Vagina (tissue), 2 donors: ENCODE data around the gene PLSCR1.

Experiments used
- POLR2A ChIP-seq, 2 donors: fragments of 450-650 bp; IDR thresholded peaks; one replicate each; pipeline ENCODE4 v1.6.1; 2017; ENCODE audit warnings: antibody characterized with exemption in 2 of 2, mild to moderate bottlenecking in 2 of 2, moderate library complexity in 2 of 2
- POLR2AphosphoS5 ChIP-seq, 2 donors: sonication (generic); formaldehyde crosslinking; IDR thresholded peaks; one replicate each; pipeline ENCODE4 v1.9.0; 2017; ENCODE audit warnings: antibody characterized with exemption in 2 of 2, mild to moderate bottlenecking in 2 of 2, low read depth in 1 of 2; ENCODE audit not compliant: insufficient read depth in 1 of 2
- TF ChIP-seq, protein P1 (sequence below), 3 experiments: fragments of 450-650 bp in 2 of 3; fragments of 200-600 bp in 1 of 3; sonication (generic) in 1 of 3; IDR thresholded peaks; one replicate each; pipeline ENCODE4 v1.5.1; 2017 to 2019; ENCODE audit warnings: antibody characterized with exemption in 3 of 3, mild to moderate bottlenecking in 2 of 3, moderate library complexity in 2 of 3

- TF ChIP-seq, protein P1, sequence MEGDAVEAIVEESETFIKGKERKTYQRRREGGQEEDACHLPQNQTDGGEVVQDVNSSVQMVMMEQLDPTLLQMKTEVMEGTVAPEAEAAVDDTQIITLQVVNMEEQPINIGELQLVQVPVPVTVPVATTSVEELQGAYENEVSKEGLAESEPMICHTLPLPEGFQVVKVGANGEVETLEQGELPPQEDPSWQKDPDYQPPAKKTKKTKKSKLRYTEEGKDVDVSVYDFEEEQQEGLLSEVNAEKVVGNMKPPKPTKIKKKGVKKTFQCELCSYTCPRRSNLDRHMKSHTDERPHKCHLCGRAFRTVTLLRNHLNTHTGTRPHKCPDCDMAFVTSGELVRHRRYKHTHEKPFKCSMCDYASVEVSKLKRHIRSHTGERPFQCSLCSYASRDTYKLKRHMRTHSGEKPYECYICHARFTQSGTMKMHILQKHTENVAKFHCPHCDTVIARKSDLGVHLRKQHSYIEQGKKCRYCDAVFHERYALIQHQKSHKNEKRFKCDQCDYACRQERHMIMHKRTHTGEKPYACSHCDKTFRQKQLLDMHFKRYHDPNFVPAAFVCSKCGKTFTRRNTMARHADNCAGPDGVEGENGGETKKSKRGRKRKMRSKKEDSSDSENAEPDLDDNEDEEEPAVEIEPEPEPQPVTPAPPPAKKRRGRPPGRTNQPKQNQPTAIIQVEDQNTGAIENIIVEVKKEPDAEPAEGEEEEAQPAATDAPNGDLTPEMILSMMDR (IDR thresholded peaks at IDR 0.05) = no peak
- TF ChIP-seq POLR2AphosphoS5 (IDR thresholded peaks at IDR 0.05; ENCODE audit: insufficient read depth in 1 of 2, low read depth in 1 of 2) = no peak
- TF ChIP-seq POLR2A (IDR thresholded peaks at IDR 0.05) = no peak
Observed at GRCh38 chr3:146559388-146559787, 15.0 kb upstream of the PLSCR1 start.
